Activated CD4-positive, alpha-beta T cell treated with anti-CD3 and anti-CD28 coated beads, Interleukin-2, amount 50 U/mL, for 24 hours (primary cell): ENCODE data around the gene SLC16A12.
"Not testable (repeated sequence)": the region's sequence is repeated elsewhere in the genome, so short reads cannot be mapped to it uniquely, and the experiment has no call there.

Source experiments
- DNase-seq, 2 donors: peaks; one replicate each; pipeline ENCODE4 v3.0.0-alpha.2; 2020; ENCODE audit warnings: low read depth in 1 of 2, low spot score in 1 of 2

SLC16A12 gene

GRCh38 chr10:89474452-89474851 is 60.9 kb downstream of the SLC16A12 start:
- no peak for DNase-seq

DNA sequence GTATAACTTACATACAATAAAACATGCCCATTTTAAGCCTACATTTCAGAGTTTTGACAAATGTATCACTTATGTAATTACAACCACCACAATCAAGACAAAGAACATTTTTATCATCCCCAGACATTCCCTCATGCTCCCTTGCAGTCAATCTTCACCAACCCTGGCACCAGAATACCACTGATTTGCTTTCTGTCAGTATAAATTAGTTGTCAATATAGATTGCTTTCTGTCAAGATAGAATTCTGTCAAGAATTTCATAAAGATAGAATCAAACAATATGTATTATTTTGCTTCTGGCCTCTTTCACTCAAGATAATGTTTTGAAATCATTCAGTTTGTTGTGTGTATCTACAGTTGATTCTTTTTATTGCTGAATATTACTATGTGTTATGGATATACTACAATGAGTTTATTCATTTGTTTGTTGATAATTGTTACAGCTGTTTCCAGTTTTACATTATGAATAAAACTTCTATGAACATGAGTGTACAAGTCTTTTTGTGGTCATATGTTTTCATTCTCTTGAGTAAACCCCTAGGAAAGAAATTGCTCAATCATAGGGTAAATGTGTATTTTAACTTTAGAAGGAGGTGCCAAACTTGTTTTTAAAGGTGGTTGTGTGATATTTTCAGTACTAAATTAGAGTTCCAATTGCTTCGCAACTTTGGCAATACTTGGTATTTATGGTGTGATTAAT is 64.1 kb downstream of the SLC16A12 start:
- no peak for DNase-seq

DNA sequence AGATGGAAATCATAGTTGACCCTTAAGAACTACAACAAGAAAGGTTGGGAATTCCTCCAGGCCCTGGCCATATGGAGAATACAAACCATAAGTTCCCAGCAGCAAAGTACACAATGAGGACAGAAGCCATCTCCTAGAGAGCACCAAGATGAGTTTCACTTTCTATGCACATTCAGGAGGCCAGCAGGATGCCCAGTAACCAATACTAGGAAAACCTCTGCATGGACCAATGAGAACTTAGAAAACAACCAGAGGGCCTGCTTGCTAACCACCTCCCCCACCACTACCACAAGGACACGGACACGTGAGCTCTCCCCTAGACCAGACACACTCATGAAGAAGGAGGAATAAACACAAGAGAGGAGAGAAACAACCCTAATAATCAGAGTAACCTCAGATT is 64.8 kb downstream of the SLC16A12 start:
- no peak for DNase-seq

DNA sequence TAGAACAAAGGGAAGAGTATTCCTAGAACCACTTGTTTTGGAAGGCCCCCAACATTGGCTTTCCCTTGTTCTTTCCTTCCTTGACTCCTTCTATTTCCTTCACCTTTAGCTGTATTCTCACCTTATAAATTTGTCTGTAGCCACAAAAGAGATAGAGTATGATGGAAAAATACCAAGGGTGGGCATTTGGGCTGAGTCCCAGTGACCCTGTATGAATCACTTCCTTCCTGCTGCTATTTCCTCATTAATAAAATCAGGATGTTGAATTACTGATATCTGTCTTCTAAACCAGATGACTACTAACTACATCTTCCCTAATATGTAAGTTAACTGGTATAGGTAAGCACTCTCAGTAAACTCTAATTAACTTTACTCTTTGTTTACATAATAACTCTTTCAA is 65.9 kb downstream of the SLC16A12 start:
- no peak for DNase-seq

DNA sequence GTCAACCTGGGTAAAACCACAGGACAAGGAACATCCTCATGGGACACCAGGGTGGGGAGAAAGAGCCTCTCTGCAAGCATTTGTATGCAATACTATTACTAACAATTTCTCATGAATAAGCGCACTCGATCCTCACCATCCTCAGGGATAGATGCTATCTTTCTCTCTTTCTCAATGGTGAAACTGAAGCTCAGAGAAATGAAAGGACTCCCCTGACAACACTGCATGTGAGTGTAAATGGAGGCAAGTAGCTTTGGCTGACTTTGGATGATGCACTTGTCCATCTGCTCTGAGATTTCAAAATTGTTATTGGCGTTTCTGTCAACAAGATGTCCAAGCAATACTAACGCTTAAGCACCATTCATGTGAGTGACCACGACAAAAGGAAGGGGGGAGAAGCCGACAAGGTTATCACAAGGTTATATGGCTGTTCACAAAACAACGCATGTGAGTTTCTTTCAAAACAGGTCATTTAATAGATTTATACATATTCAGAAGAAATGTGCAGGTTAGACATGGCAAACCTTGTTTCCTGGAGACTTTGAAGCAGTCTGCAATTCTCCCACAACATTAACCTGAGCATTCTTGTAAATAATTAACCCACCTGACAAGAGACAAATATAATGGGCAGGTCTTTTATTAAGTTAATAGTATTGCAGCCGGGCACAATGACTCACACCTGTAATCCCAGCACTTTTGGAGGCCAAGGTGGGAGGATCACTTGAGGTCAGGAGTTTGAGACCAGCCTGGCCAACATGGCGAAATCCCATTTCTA is 67.0 kb downstream of the SLC16A12 start:
- DNase-seq = no peak

DNA sequence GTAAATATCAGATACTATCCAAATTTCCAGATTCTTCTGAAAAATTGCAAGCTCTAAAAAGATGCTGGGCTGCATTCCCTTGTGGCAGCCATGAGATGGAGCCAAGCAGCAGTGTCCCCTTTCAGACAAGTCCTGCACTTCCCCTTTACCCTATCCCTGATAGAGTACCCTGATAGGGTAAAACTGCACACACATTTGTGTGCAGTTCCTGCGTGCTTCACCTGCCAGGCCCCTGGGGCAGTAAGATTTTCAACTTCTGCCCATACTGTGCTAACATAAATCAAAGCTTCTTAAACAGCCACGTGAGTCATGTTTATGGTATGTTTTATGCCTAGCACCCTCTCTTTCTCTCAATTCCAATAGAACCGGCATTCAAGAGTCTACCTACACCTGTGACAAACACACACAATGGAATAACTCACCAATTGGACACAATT is 68.8 kb downstream of the SLC16A12 start:
- no peak for DNase-seq

GRCh38 chr10:89465196-89465595 is 70.2 kb downstream of the SLC16A12 start:
- no peak for DNase-seq

GRCh38 chr10:89463846-89464537 is 71.4 kb downstream of the SLC16A12 start:
- DNase-seq = no peak

GRCh38 chr10:89458784-89459183 is 76.6 kb downstream of the SLC16A12 start:
- DNase-seq = no peak

DNA sequence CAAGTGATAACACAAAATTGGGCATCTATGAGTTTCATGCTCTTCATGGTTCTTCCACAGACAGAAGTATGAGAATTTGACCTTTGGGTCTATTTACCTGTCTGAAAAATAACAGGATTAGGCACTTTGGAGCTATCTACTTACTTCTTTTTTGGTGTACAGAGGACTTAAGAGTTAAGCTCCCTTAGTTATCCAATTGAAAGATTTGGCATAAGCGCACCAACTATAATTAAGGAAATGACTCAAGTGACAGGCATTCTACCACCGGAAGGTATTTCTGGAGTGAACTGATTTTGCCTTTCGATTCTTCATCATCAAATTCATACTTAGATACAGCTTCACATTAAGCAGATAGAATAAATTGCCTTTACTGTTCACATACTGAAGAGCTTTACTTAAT is 77.1 kb downstream of the SLC16A12 start:
- DNase-seq = no peak

DNA sequence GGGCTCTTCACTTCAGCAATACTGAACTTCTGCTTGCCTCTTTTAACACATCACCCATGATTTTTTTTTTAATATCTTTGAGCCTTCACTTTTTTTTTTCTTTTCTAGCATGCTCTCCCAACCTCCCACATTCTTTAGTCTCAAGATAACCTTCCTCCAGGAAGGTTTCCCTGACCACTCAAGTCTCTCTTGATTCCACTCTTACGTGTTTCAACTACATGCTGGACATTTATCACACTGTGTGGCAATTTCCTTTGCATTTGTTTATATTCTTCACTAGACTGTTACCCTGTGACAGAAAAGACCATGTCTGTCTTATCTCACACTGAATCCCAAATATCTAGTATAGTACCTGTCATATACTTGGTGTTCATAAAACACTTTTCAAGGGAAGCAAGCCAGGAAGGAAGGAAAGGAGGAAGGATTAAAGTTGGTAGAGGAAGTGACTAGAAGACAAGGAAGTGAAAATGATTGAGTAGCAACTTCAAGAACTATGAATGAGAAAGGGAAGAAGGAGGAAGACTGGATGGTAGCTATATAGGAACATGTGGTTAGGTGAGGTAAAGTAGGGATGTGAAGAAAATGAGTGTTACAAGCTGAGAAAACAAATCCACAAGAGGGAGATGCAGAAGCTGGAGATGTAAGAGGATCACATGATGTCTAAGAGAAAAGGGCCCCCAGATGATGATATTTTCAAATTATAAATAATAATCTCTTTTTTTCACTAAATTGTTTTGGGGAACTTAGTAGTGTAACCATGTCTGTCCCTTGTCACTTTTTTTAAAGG is 80.6 kb downstream of the SLC16A12 start:
- DNase-seq = no peak

GRCh38 chr10:89452193-89452592 is 83.2 kb downstream of the SLC16A12 start:
- DNase-seq = no peak

- no peak for DNase-seq
Observed at GRCh38 chr10:89450901-89451300, 84.5 kb downstream of the SLC16A12 start.

DNA sequence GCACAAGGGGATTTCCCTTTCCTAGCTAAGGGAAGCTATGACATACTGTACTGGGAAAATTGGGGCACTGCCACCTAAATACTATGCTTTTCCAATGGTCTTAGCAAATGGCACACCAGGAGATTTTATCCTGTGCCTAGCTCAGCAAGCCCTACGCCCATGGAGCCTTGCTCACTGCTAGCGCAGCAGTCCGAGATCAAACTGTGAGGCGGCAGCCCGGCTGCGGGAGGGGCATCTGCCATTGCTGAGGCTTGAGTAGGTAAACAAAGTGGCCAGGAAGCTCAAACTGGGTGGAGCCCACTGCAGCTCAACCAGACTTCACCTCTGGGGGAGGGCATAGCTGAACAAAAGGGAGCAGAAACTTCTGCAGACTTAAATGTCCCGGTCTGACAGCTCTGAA is 90.6 kb downstream of the SLC16A12 start:
- DNase-seq = not testable (repeated sequence)

GRCh38 chr10:89442289-89442688 is 93.1 kb downstream of the SLC16A12 start:
- DNase-seq = no peak

DNA sequence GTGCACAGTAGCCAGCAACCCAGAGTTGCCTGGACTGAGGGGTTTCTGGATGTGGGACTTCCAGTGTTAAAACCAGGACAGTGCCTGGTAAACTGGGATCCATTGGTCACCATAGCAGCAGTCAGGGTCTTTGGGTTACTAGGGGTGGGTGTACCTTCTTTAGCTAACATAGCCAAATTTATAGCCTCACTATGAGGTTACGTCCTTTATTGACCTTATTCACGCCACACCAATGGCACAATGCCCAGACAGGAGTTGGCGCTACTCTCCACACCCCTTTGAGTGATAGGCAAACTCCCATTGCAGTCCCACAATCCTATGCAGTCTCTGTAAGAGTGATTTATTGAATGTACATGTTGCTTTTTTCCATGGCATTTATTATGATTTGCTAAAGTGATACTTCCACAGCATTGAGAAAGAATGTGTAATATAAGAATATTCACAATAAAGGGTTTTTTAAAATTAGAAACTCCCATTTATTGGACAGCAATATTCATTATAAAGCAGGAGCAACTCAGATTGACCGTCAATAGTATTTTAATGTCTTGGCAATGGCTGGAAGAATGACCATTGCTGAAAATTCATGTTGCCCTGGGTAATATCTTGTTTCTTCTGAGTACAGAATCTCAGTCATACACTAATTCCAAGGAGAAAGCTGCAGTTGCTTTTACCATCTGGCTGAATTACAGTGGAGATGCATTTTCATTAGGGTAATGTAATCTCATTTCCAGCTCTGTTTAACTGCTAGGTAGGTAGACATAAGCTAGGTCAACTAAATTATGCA is 95.0 kb downstream of the SLC16A12 start:
- DNase-seq = no peak

DNA sequence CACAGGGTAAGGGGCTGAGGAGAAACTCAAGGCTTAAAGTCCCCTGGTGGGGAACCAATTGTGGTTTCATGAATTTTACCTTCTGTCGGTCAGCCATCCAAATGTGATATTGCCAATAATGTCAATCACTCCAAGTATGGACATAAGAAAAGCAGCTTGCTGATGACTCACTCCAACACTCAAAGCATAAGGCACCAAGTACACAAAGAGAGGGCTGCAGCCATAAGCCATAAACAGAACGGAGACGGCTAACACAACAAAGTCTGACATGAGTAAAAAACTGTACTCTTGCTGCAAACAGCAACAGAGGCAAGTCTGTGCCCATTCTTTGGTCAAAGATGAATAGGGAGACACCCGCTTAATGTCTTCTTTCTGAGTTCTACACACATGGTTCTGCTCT is 96.9 kb downstream of the SLC16A12 start:
- DNase-seq = no peak

- DNase-seq = no peak
Observed at GRCh38 chr10:89431977-89432376, 103.4 kb downstream of the SLC16A12 start.

DNA sequence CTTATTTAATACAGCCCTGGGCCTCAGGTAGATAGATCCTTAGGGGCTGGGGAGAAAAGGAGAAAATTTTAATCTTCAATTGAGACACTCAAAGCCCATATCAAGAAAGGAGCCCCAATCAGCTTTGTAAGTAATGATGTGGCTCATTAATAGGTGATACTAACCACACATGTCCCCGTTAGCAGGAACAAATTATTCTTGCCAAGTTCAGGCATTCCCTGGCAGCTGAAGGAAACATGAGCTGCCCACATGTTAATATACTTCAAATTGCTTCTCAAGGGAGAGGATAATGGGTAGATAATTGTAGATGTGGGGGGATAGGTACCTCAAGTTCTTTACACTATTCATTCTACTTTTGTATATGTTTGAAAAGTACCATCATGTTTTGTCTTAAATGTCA is 106.5 kb downstream of the SLC16A12 start:
- no peak for DNase-seq

DNA sequence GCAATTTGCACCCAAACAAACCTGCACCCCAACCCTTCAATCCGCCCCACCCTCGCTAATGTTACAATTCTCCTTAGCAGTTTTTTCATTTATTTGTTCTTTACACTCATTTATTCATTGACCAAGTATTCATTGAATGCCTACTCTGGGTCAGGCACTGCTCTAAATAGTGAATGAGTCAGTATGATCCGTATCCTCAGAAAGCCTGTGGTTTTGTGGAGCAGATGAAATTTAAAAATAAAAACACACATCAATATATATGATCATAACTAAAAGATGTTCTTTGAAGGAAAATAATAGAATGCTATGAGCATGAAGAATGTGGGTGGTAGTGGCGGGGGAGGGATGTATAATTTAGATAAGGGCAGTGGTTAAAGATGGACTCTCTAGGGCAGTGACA is 107.8 kb downstream of the SLC16A12 start:
- no peak for DNase-seq
